22Rv1 (cell line): Measurements from ENCODE around the gene FILIP1L.

Experiments
- CTCF ChIP-seq: fragments of 450-650 bp; IDR thresholded peaks from 2 replicates; pipeline ENCODE4 v1.5.1; 2017; ENCODE audit warnings: mild to moderate bottlenecking
- ZFX ChIP-seq: fragments of 450-650 bp; IDR thresholded peaks from 2 replicates; pipeline ENCODE4 v1.6.1; 2017; ENCODE audit warnings: antibody characterized with exemption, borderline replicate concordance

- no peak for TF ChIP-seq CTCF
- no peak for TF ChIP-seq ZFX
These were observed 145.2 kb downstream of the FILIP1L start for GRCh38 chr3:99969136-99969535.
